T1000 (cell line): ENCODE data around the gene GLYAT.

Source experiments
- DNase-seq: peaks from one replicate; lab custom pipeline; 2025; ENCODE audit warnings: mixed read lengths; lab: John Stamatoyannopoulos, UW

The GLYAT gene, protein sequence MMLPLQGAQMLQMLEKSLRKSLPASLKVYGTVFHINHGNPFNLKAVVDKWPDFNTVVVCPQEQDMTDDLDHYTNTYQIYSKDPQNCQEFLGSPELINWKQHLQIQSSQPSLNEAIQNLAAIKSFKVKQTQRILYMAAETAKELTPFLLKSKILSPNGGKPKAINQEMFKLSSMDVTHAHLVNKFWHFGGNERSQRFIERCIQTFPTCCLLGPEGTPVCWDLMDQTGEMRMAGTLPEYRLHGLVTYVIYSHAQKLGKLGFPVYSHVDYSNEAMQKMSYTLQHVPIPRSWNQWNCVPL

DNA sequence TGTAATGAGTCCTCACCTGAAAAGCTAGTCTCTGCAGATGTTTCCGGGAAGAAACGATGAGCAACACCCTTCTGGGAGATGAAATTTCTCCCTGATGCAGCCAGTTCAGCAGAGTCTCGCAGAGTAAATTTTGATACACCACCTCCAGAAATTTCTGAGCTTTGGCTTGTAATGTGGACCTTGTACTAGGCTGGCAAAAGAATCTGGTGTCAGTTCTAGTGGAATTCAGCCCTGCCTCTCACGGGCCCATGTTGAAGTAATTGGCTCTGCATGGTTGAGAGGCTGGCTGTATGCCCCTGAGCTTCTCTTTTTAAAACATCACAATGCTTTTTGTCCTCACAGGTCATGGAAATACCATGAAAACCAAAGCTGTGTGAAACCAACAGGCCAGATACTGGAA is at the start of gene GLYAT:
Gene GLYAT (minus strand): TSS at position 125 of the 400 bp plus-strand sequence. CDS start 7,447 bp downstream, outside the sequence.
- DNase-seq, result no peak

DNA sequence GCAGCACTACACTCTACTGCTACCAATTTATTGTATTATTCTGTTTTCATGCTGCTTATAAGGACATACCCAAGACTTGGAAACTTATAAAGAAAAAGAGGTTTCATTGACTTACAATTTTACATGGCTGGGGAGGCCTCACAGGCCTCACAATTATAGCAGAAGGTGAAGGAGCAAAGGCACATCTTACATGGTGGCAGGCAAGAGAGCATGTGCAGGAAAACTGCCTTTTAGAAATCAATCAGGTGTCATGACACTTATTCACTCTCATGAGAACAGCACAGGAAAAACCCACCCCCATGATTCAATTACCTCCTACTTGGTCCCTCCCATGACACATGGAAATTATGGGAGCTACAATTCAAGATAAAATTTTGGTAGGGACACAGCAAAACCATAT is 49.6 kb upstream of the GLYAT start:
- DNase-seq, result no peak

DNA sequence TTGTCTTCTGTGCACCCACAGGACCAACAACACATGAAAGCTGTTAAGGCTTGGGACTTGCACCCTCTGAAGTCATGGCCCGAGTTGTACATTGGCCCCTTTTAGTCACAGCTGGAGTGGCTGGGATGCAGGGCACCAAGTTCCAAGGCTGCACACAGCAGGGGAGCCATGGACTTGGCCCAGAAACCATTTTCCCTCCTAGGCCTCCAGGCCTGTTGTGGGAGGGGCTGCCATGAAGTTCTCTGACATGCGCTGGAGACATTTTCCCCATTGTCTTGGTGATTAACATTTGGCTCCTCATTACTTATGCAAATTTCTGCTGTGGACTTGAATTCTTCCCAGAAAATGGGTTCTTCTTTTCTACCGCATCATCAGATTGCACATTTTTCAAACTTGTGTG is 48.8 kb upstream of the GLYAT start:
- no peak for DNase-seq

DNA sequence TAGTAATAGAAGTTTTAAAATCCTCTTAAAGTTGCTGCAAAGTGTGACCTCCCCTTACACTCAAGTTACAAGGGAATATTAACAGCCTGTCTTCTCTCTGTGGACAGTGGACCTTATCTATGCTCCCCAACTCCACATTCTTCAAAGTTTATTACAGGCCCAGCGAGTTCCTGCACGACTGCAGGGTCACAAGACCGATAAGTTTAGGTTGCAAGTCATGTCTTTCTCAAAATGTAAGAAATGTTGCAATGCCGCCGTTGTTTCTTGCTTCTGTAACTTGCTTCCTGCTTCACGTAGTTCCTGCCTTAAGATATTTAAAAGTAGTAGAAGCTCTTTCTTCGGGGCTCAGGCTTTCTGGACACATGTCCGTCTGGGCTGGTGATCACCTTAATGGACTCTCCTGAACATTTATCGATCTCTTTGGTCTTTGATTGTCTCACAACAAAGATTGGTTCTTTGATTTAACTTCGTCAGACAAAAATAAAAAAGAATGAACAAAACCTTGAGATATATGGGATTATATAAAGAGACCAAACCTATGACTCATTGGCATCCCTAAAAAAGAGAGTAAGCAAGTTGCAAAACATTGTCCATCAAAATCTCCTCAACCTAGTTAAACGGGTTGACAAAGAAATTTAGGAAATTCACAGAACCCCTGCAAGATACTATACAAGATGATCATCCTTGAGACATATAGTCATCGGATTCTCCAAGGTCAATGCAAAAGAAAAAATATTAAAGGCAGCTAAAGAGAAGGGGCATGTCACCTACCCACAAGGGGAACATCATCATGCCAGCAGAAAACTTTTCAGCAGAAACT is 45.4 kb upstream of the GLYAT start:
- DNase-seq, result no peak

DNA sequence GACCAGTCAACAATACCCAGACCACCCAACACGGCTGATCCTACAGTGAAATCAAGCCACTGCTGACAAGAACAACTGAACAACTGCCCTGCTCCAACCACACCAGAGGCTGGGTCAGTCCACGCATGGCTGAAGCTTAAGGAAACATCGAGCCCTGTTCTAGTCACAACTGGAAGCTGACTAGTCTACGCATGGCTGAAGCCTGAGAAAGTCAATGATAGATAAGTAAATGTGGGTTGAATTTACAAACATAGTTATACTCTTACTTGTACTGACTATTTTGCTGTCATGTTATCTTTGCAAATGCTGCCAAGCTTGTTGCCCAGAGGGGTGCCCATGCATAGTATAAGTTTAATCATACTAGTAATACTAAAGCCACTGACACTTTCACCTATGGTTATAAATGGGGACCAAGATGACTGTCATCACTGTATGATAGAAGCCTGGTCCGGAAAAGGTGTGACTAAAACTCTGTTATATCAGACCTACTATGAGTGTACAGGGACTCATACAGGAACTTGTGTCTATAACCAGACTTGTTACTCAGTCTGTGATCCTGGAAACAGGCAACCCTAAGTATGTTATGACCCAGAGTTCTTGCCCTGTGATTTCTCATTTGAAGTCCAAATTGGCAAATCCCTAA is 43.4 kb upstream of the GLYAT start:
- DNase-seq, result no peak

DNA sequence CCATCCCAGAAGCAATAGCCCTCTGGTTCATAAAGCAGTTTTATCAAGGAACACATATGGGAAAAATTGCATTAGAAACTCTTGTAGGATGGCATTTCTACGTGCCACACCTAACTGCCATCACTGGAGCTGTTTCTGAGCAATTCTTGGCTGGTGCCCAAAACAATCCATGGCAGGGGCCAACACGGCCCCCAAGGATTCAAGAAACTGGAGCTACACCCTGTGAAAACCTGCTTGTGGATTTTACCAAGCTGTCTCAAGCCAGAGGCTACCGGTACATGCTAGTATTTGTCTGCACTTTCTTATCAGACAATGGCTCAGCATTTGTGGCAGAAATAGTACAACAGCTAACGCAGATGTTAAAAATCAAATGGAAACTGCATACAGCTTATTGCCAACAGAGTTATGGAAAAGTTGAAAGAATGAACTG is 42.4 kb upstream of the GLYAT start:
- DNase-seq, result no peak

DNA sequence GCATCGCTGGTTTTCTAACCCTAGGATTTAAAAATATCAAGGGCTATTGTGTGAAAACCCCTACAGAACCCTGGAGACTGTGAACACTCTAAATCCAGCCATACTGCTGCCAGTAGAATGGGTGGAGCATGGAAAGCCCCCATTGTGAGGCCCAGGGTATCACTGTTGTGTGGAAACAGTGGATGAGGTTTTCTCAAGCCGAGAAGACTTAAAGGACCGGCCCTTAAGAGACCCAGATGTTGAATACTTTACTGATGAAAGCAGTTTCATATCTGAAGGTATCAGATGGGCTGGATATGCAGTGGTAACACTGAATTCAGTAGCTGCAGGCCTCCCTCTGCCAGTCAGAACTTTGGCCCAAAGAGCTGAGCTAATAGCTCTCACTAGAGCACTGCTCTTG is 41.6 kb upstream of the GLYAT start:
- no peak for DNase-seq

DNA sequence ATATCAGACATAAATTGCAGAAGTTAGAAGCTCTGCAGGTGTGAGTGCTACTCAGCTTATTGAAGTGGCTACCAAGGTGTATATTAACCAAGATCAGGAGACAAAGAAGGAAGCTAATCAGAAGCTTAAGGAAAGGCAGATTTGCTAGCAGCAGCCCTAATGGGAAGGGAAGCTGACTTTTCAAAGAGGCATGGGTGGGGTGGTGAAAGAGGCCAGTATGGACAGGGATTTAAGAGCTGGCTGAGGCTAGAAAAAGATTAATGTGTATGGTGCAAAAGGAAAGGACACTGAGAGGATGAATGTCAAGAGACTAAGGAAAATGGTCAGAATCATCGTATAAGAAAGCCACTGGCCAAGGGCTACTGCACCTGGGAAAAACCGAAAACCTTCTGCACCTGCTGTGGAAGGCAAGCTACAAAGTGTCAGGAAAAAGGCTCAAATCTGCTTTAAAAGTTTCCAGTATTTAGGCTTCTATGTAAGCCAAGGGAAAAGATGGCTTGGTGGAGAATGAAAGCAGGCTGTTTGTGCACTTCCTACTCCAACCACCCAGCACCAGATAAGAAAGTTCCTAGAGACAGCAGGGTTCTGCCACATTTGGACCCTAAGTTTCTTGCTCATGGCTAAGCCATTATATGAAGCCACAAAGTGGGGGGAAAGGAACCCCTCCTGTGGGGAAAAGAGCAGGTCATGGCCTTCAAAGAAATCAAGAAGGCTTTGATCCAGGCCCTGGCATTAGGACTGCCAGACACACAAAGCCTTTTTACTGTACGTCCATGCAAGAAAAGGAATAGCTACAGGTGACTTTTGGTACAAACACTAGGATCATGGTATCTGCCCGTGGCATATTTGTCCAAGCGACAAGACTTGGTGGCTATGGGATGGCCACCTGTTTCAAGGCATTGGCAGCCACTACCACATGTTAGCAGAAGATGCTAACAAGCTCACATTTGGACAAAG is 40.9 kb upstream of the GLYAT start:
- no peak for DNase-seq

DNA sequence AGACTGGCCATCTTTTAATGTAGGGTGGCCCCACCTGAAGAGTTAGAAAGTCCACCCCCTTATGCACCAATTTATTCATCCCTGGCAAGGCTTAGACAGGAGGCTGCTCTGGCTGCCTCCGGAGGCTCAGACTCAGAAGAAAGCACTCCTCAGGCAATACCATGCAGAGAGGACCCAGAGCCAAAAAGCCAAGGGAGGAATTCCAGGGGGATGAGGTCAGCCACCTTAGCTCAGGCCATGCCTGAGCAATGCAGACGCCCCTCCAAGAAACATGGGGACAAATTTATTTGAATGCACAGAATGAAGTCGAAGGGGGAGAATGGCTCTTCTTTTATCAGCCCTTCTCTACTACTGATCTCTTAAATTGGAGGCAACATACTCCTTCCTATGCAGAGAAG is 39.7 kb upstream of the GLYAT start:
- no peak for DNase-seq

DNA sequence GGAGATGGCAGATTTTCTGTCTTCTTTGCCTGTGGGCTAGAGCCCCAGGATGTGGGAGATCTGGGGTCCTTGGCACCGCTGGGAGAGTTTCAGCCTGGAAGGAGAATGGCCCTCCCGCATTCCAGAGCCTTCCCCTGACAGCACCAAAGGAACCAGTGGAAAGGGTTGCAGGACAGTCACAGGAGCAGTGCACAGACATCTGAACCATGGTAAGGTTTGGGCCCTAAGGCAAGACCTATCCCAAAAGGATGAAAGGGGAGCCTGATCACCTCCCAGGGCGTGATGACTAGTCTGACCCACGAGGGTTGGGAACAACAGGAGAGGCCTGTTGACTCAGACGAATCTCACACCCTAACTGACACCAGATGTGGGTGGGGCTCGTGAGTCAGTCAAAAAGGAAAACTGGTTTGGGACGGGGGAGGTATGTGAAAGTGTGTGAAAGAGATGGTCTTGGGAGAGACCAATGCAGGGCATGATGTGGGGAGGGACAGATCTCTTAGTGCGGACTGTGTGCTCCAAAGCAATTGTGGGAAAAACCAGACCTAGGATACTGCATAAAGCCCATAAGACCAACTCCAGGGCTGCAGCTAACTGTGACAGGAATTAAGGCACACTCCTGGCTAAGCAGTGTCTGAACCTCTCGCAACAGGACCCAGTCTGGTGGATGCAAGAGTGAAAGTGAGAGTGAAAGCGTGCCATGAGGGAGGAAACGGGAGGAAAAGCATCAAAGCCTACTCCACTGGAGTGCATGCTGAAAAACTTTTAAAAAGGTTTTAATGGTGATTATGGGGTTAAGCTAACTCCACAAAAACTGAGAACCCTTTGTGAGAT is 39.1 kb upstream of the GLYAT start:
- peak; percentile 43 for DNase-seq

DNA sequence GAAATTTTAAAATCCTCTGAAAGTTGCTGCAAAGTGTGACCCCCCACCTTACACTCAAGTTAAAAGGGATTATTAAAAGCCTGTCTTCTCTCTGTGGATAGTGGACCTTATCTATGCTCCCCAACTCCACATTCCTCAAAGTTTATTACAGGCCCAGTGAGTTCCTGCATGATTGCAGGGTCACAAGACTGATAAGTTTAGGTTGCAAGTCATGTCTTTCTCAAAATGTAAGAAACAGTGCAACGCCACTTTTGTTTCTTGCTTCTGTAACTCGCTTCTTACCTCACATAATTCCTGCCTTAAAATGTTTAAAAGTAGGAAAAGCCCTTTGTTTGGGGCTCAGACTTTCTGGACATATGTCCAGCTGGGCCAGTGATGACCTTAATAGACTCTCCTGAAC is 38.4 kb upstream of the GLYAT start:
- no peak for DNase-seq

DNA sequence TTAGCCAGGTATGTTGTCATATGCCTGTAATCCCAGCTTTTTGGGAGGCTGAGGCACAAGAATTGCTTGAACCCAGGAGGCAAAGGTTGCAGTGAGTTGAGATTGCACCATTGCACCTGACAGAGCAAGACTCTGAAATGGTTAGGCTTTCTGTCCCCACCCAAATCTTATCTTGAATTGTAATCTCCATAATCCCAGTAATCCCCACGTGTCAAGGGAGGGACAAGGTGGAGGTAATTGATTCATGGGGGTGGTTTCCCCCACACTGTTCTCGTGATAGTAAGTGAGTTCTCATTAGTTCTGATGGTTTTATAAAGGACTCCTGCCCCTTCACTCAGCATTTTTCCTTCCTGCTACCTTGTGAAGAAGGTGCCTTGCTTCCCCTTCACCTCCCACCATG is 37.6 kb upstream of the GLYAT start:
- DNase-seq, result no peak

DNA sequence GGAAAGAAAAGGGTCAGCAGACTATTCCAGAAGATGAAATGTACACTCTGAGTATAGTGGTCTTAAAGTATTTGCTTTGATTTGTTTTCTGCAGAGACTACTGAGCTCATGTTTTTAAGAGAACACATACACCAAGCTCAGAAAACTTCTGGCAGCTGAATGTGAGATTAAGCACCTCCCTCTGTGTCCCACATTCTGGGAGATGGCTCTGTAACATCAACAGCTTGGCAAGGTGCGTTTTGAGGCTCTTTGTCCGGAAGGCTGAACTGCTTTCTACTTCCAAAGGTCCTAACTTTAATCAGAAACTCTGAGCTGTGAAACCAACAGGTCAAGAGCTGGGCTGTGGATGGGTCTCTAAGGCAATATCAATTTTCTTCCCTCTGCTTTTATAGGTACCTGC is 36.4 kb upstream of the GLYAT start:
- DNase-seq, result no peak

DNA sequence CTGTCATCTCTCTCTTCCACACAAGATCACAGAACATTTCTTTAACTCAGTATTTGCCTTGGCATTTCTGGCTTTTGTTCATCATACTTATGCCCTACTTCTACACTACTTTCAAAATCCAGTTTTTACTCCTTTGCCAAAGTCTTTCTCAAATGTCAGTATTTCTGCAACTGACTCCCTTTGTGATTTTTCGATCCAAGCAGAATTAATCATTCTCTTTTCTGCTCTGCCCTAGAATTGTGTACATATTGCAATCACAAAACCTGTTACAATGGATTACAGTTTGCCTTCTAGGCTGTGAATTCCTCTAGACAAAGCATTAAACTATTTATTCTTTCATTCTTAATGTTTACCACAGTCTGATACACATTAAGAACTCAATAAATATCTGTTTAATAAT is 33.3 kb upstream of the GLYAT start:
- no peak for DNase-seq

DNA sequence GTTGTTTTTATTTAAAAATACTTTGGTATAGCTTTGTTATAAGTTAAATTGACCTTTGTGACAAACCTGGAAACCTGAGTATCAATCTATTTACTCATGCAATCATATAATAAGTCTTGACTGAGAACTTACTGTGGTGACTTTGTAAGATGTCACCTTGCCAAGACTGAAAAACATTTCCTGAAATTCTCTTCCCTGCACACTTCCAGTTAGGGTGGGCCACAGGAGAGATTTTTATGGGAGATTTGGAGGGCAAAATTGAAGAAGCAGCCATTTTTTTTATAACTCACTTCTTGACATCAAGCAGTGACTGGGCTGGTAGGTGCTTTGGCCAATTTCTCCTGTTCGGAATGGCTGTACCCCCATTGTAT is 31.4 kb upstream of the GLYAT start:
- DNase-seq, result no peak

DNA sequence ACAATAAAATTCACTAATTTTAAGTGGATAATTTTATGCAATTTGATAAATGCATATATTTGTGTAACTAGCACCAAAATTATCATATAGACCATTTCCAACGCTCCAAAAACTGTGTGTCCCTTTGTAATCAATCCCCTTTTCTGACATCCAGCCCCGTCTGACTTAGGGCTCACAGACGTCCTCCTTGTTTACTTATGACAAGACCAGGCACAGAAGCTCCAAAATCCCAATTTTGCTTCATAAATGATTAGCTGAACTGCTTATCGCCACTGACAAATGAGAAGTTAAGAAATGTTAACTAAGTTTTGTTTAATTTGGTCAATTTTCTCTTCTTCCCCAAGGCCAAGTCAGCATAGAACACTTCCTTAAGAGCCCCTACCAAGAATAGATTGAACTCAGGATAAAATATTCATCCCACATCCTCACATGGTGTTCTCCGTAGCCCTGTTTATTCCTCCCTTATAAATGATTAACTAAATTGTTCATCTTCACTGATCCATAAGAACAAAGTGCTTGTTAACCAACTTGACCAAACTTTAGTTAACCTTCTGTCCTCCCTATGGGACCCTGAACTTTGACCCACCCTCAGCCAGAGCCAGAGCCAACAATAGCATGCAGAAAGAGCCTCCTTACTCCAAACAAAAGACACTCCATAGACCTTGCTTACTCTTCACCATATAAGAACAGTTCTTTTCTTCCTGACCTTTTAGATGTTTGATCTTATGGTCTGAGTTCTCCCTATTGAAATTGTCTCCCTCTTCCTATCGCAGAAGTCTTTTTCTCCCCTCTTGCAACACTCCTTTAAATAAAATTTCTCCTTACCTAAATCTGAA is 30.8 kb upstream of the GLYAT start:
- DNase-seq, result no peak

DNA sequence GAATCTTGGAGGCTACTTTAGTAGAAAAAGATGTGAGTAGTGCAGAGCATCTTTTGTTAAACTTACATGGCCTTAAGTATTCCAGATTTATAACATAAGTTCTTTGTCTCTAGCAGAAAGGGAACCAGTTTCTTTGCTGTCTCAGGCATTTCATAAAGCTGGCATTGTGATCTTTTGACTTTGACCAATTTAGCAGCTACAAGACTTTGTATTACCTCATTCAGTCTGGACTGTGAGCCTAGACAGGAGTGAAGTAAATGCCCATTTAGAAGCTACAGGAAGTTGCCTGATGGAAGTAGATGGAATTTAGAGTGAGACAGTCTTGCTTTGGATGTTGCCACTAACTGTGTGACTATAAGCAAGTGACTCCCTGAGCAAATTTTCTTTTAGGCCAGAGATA is 25.7 kb upstream of the GLYAT start:
- no peak for DNase-seq

DNA sequence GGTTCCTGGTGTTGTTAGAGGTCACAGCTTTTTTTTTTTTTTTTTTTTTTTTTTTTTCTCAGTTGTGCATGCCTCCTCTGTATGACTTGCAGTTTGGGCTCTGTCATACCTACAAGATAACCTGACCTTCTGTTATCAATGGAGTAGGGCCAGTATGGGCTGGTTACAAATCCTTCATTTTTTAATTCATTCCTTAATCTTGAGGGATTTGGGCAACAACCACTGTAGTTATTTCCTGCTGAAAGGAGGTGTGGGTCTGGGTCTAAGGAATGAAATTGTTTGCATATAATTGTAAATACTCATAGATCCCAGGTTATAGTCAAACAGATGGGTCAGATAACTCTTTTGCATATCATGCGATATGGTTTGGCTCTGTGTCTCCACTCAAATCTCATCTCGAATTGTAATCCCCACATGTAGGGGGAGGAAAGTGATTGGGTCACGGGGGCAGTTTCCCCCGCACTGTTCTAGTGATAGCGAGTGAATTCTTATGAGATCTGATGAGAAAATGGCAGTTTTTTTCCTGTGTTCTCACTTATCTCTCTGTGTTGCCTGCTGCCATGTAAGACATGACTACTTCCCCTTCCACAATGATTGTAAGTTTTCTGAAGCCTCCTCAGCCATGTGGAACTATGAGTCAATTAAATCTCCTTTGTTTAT is 14.1 kb upstream of the GLYAT start:
- no peak for DNase-seq

DNA sequence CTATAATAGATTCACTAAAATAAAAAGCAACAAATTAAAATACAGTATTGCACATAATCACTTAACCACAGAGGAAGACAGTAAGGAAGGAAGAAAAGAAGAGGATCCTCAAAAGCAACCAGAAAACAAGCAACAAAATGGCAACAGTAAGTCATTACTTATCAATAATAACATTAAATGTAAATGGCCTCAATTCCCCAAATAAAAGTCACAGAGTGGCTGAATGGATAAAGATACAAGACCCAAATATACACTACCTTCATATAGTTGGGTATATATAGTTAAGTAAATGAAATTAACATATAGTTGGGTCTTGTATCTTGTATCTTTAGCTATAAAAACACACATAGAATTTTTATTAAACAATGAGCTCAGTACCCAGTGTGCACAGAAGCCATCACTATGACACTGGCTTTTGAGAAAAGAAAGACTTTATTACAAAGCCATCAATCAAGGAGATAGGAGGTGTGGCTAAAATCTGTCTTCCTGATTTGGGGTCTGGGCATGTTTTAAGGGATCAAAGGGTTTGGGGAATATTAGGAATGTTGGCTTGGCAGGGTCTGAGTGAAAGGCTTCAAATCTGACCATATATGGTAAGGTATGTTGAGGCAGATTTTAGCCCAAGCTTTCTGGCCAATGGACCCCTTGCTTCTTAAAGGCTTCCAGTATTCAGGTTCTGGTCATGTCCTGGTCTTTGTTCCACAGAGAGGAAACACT is 13.4 kb upstream of the GLYAT start:
- DNase-seq, result no peak
